H9 (cell line): ENCODE results near the gene CELF4. TPM values are rescaled to one million over a fixed set of nuclear protein-coding genes. Genes with fewer than 3 reads are reported as not detected.
A peak's percentile ranks its signal among the peaks of the same experiment; 100 is the strongest.

ENCODE experiments used
- DNase-seq: peaks from one replicate; pipeline ENCODE4 v3.0.0-alpha.2; 2017
- H2AFZ ChIP-seq: one replicate; pipeline ENCODE4 v1.6.1; 2013; ENCODE audit warnings: mild to moderate bottlenecking, low read length, control low read depth, moderate library complexity
- H2AK5ac ChIP-seq: 2 replicates; pipeline ENCODE4 v1.6.1; 2013; ENCODE audit warnings: low read length, control low read depth, mixed read lengths; ENCODE audit not compliant: insufficient read length
- H2BK120ac ChIP-seq: one replicate; pipeline ENCODE4 v1.6.1; 2013; ENCODE audit warnings: low read depth, mild to moderate bottlenecking, low read length, control low read depth, inconsistent platforms; ENCODE audit not compliant: poor library complexity, severe bottlenecking
- H2BK12ac ChIP-seq: 2 replicates; pipeline ENCODE4 v1.6.1; 2013; ENCODE audit warnings: low read length, control low read depth, mixed read lengths, low read depth; ENCODE audit not compliant: insufficient read length
- H2BK15ac ChIP-seq: 2 replicates; pipeline ENCODE4 v1.6.1; 2013; ENCODE audit warnings: low read depth, low read length, control low read depth
- H2BK20ac ChIP-seq: one replicate; pipeline ENCODE4 v1.6.1; 2013; ENCODE audit warnings: low read depth, mild to moderate bottlenecking, low read length, control low read depth, inconsistent platforms; ENCODE audit not compliant: poor library complexity, severe bottlenecking
- H2BK5ac ChIP-seq: 2 replicates; pipeline ENCODE4 v1.6.1; 2013; ENCODE audit warnings: low read length, control low read depth, mixed read lengths; ENCODE audit not compliant: insufficient read length
- H3K14ac ChIP-seq: 2 replicates; pipeline ENCODE4 v1.6.1; 2013; ENCODE audit warnings: low read length, control low read depth; ENCODE audit not compliant: insufficient read depth
- H3K18ac ChIP-seq: 2 replicates; pipeline ENCODE4 v1.6.1; 2013; ENCODE audit warnings: low read depth, mild to moderate bottlenecking, mixed read lengths, low read length, control low read depth; ENCODE audit not compliant: insufficient read length
- H3K23ac ChIP-seq: 2 replicates; pipeline ENCODE4 v1.6.1; 2013; ENCODE audit warnings: low read length, control low read depth, mixed read lengths, low read depth; ENCODE audit not compliant: insufficient read length
- H3K23me2 ChIP-seq: 2 replicates; pipeline ENCODE4 v1.6.1; 2013; ENCODE audit warnings: low read depth, mild to moderate bottlenecking, mixed read lengths, low read length, control low read depth; ENCODE audit not compliant: insufficient read length, poor library complexity, severe bottlenecking
- H3K27ac ChIP-seq: 2 replicates; pipeline ENCODE4 v1.5.1; 2013; ENCODE audit warnings: low read length, control low read depth, mixed read lengths, low read depth; ENCODE audit not compliant: insufficient read length
- H3K27me3 ChIP-seq: 2 replicates; pipeline ENCODE4 v1.6.1; 2013; ENCODE audit warnings: low read length, control low read depth, inconsistent platforms; ENCODE audit not compliant: insufficient read depth
- H3K4ac ChIP-seq: 2 replicates; pipeline ENCODE4 v1.6.1; 2013; ENCODE audit warnings: low read depth, mild to moderate bottlenecking, control low read depth, inconsistent platforms, low read length, moderate library complexity
- H3K4me1 ChIP-seq: 2 replicates; pipeline ENCODE4 v1.6.1; 2013; ENCODE audit warnings: low read length, control low read depth, inconsistent platforms; ENCODE audit not compliant: insufficient read depth
- H3K4me2 ChIP-seq: 2 replicates; pipeline ENCODE4 v1.6.1; 2013; ENCODE audit warnings: low read length, control low read depth, mixed read lengths; ENCODE audit not compliant: insufficient read length, insufficient read depth
- H3K56ac ChIP-seq: 2 replicates; pipeline ENCODE4 v1.6.1; 2013; ENCODE audit warnings: low read depth, mild to moderate bottlenecking, mixed read lengths, low read length, control low read depth; ENCODE audit not compliant: insufficient read length
- H3K79me1 ChIP-seq: 2 replicates; pipeline ENCODE4 v1.6.1; 2013; ENCODE audit warnings: low read depth, mild to moderate bottlenecking, moderate library complexity, low read length, control low read depth, inconsistent platforms; ENCODE audit not compliant: insufficient read depth, poor library complexity, severe bottlenecking
- H3K79me2 ChIP-seq: 2 replicates; pipeline ENCODE4 v1.6.1; 2013; ENCODE audit warnings: low read length, control low read depth, inconsistent platforms; ENCODE audit not compliant: insufficient read depth
- H3K9ac ChIP-seq: 2 replicates; pipeline ENCODE4 v1.6.1; 2013; ENCODE audit warnings: low read length, control low read depth, mixed read lengths; ENCODE audit not compliant: insufficient read length; ENCODE audit errors: extremely low read depth
- H3K9me3 ChIP-seq: one replicate; pipeline ENCODE4 v1.6.1; 2013; ENCODE audit warnings: low read depth, low read length, inconsistent platforms; ENCODE audit not compliant: control insufficient read depth
- H3T11ph ChIP-seq: one replicate; pipeline ENCODE4 v1.6.1; 2013; ENCODE audit warnings: mild to moderate bottlenecking, low read length, control low read depth, inconsistent platforms
- H4K20me1 ChIP-seq: one replicate; pipeline ENCODE4 v1.6.1; 2013; ENCODE audit not compliant: control insufficient read depth, insufficient read length, insufficient read depth
- H4K5ac ChIP-seq: 2 replicates; pipeline ENCODE4 v1.6.1; 2013; ENCODE audit warnings: low read depth, mild to moderate bottlenecking, mixed read lengths, low read length, control low read depth; ENCODE audit not compliant: insufficient read length
- H4K8ac ChIP-seq: replicated peaks from 2 replicates; pipeline ENCODE4 v1.6.1; 2013; ENCODE audit warnings: low read length, control low read depth, mixed read lengths, low read depth; ENCODE audit not compliant: insufficient read length
- H4K91ac ChIP-seq: 2 replicates; pipeline ENCODE4 v1.6.1; 2013; ENCODE audit warnings: low read depth, mild to moderate bottlenecking, moderate library complexity, mixed read lengths, low read length, control low read depth; ENCODE audit not compliant: insufficient read length
- H3K27ac Mint-ChIP-seq, 3 experiments: 2 replicates in 2 of 3; 3 replicates in 1 of 3; pipeline ENCODE4 v1.8.0; 2020 to 2021; ENCODE audit warnings: mixed read lengths in 3 of 3, mild to moderate bottlenecking in 1 of 3, moderate library complexity in 1 of 3
- H3K27me3 Mint-ChIP-seq: 2 replicates; pipeline ENCODE4 v1.8.0; 2021; ENCODE audit warnings: low read depth, mild to moderate bottlenecking, moderate library complexity, mixed read lengths
- H3K36me3 Mint-ChIP-seq, 3 experiments: 2 replicates in 2 of 3; 3 replicates in 1 of 3; pipeline ENCODE4 v1.8.0; 2020 to 2021; ENCODE audit warnings: low read depth in 3 of 3, mixed read lengths in 3 of 3; ENCODE audit not compliant: insufficient read depth in 1 of 3
- H3K4me1 Mint-ChIP-seq, 2 experiments: 2 replicates each; pipeline ENCODE4 v1.8.0; 2020; ENCODE audit warnings: mixed read lengths in 2 of 2
- H3K4me3 Mint-ChIP-seq, 2 experiments: 2 replicates in 1 of 2; 3 replicates in 1 of 2; pipeline ENCODE4 v1.8.0; 2020 to 2021; ENCODE audit warnings: mild to moderate bottlenecking in 2 of 2, mixed read lengths in 2 of 2, moderate library complexity in 1 of 2
- H3K9me3 Mint-ChIP-seq, 2 experiments: 2 replicates in 1 of 2; 3 replicates in 1 of 2; pipeline ENCODE4 v1.8.0; 2020; ENCODE audit warnings: mild to moderate bottlenecking in 2 of 2, mixed read lengths in 2 of 2, moderate library complexity in 1 of 2
- CTCF ChIP-seq: fragments of 200-600 bp; sonication (generic); conservative IDR thresholded peaks from 3 replicates; pipeline ENCODE4 v1.8.0; 2021; ENCODE audit warnings: antibody characterized with exemption, mild to moderate bottlenecking
- WGBS: extraction: QIAGEN DNeasy Blood & Tissue Kit; methylation state at CpG from one replicate; pipeline ENCODE4 v1.1.7; 2013; ENCODE audit warnings: missing lambda C conversion rate, low lambda C conversion rate, mixed read lengths; ENCODE audit not compliant: insufficient read length; ENCODE audit errors: extremely low coverage; 5-methylcytosine and 5-hydroxymethylcytosine counted together
- total RNA-seq: library from RNA; stranded (reverse); gene quantifications from 2 replicates; pipeline ENCODE4 v1.2.1, GENCODE V29; 2021

The CELF4 gene
- total RNA-seq, 1 experiment from 2014 or later: 1.1 TPM

GRCh38 chr18:37421341-37422077 is 144.1 kb downstream of the CELF4 start:
- peaks cover 27% of the 10 kb centered on the region for H3K27me3 Mint-ChIP-seq
- no CpG with 5 or more reads among the region's 16 CpGs for WGBS
- Histone ChIP-seq H3K23me2 (no peaks in the 10 kb centered on the region), H3K18ac (no peak overlapping the region), H2BK15ac (no peak overlapping the region), H2BK120ac (no peak overlapping the region), H3K79me2 (no peaks in the 10 kb centered on the region), H2AFZ (no peak overlapping the region), H3T11ph (no peak overlapping the region), H3K4me1 (peaks cover 2% of the 10 kb centered on the region; the same call in 1 of the 2 replicates), H4K5ac (no peak overlapping the region), H2BK20ac (no peak overlapping the region), H2AK5ac (no peak overlapping the region), H3K27me3 (no peaks in the 10 kb centered on the region), H4K91ac (no peak overlapping the region), H3K56ac (no peak overlapping the region), H3K9ac (no peak overlapping the region), H2BK5ac (no peak overlapping the region), H3K9me3 (no peaks in the 10 kb centered on the region), H3K79me1 (no peaks in the 10 kb centered on the region), H3K4ac (no peak overlapping the region), H3K27ac (no peak overlapping the region), H3K23ac (no peak overlapping the region), H4K8ac (no peak overlapping the region), H3K14ac (no peak overlapping the region; the same call in 1 of the 2 replicates), H2BK12ac (no peak overlapping the region), H3K4me2 (no peak overlapping the region), H4K20me1 (no peaks in the 10 kb centered on the region)
- H3K4me3 Mint-ChIP-seq: no peak overlapping the region
- H3K4me1 Mint-ChIP-seq: peaks cover 32 to 36% of the 10 kb centered on the region in 2 experiments
- no peaks in the 10 kb centered on the region for H3K9me3 Mint-ChIP-seq
- H3K36me3 Mint-ChIP-seq: no peaks in the 10 kb centered on the region; a peak in 2 of 7 replicates
- 0 out of 7 replicates have a peak overlapping the region, but pooled peaks of 1 of the 3 experiments have one; percentile 24 for H3K27ac Mint-ChIP-seq
- no peak for DNase-seq
- no peak for TF ChIP-seq CTCF
